IPS-15b (cell line): ENCODE results near the gene RNASE8.

Source experiments
- H3K27me3 ChIP-seq: one replicate; pipeline ENCODE4 v1.6.1; 2013; ENCODE audit warnings: low read length; ENCODE audit not compliant: control insufficient read depth, insufficient read depth
- H3K36me3 ChIP-seq: one replicate; pipeline ENCODE4 v1.6.1; 2013; ENCODE audit warnings: low read length; ENCODE audit not compliant: control insufficient read depth, insufficient read depth
- H3K4me1 ChIP-seq: one replicate; pipeline ENCODE4 v1.6.1; 2013; ENCODE audit warnings: mild to moderate bottlenecking, low read length; ENCODE audit not compliant: control insufficient read depth, insufficient read depth
- H3K4me3 ChIP-seq: one replicate; pipeline ENCODE4 v1.5.1; 2013; ENCODE audit warnings: low read depth, low read length
- H3K9ac ChIP-seq: one replicate; pipeline ENCODE4 v1.6.1; 2013; ENCODE audit warnings: low read depth, mild to moderate bottlenecking, low read length
- H3K9me3 ChIP-seq: one replicate; pipeline ENCODE4 v1.6.1; 2013; ENCODE audit warnings: mild to moderate bottlenecking, low read length; ENCODE audit not compliant: control insufficient read depth, insufficient read depth

RNASE8 gene

DNA sequence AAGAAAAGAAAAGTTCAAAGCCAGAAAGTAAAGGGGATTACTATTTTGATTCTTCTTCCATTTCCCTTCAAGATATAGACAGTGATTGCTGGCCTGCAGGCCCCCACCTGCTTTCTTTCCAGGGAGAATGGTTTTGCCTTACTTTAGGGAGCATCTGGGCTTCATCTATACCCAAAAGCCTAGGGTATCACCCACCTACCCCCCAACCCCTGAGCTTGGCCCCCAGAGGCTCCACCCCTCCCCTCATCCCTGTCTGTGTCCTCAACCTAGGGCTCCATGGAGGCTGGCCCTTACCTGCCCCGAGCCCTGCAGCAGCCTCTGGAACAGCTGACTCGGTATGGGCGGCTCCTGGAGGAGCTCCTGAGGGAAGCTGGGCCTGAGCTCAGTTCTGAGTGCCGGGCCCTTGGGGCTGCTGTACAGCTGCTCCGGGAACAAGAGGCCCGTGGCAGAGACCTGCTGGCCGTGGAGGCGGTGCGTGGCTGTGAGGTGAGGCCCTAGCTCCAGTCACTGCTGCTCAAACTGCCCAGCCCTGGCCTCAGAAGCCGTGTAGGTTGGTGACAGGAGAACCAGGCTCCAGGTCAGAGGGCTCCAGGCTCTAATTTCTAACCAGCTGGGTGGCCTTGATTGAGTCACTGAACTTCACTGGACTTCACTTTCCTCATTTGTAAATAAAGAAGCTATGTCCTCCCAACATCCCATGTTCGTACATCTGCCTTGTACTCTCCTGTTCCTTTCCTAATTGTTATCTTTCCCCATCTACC is 26.1 kb downstream of the RNASE8 start:
- Histone ChIP-seq H3K9ac (no peak overlapping the region), H3K36me3 (peaks cover 22% of the 10 kb centered on the region), H3K4me1 (peaks cover 3% of the 10 kb centered on the region), H3K9me3 (no peaks in the 10 kb centered on the region), H3K4me3 (no peak overlapping the region), H3K27me3 (no peaks in the 10 kb centered on the region)

DNA sequence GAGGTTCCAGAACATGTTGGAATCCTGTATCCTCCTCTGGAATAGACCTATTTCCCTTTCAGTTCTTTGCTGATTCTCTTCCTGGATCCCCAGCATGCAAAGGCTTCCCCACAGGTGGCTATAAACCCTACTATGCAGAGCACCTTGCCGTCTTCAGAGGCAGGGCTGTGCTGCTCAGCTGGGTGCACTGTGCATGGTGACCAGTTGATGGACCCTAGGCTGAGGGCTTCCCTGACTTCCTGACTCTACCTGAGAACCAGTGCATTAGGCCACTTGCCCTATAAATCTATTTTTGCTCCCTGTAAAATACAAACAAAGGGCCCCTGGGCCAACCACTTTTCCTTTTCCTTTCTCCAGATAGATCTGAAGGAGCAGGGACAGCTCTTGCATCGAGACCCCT is 26.8 kb downstream of the RNASE8 start:
- Histone ChIP-seq H3K4me3 (no peak overlapping the region), H3K27me3 (no peaks in the 10 kb centered on the region), H3K36me3 (peaks cover 19% of the 10 kb centered on the region), H3K4me1 (peaks cover 3% of the 10 kb centered on the region), H3K9me3 (no peaks in the 10 kb centered on the region), H3K9ac (no peak overlapping the region)

DNA sequence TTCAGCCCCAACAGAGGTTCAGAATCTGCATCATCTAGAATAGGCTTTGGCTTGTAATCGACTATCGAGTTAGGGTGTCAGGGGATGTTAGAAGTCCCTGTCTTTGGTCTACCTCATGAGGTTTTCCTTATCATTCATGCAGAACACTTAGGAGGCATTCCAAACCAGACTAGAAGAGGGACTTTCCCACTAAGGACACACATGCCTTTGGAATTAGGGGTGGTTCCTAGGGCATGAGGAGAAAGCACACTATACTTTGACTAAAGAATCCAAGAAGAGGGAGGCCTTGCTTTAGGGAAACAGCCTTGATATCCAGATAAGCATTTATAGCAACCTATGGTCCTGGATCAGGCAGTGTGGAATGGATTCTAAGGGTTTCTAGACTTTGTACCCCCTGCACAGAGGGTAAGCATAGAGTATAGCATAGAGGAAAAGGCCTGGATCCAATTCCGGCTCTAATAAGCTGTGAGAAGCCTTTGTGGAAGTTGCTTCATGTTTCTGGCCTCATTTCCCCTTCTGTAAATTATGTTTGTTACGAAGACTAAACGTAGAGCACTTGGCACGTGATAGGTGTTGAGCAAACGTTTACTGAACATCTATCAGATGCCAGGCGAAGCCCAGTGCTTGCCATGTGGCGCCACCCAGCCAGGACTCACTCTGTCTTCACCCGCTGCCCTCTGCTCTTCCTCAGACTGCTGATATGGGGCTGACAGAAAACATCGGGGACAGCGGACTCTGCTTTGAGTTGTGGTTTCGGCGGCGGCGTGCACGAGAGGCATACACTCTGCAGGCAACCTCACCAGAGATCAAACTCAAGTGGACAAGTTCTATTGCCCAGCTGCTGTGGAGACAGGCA is 27.6 kb downstream of the RNASE8 start:
- Histone ChIP-seq H3K9me3 (no peaks in the 10 kb centered on the region), H3K27me3 (no peaks in the 10 kb centered on the region), H3K36me3 (peaks cover 23% of the 10 kb centered on the region), H3K4me3 (no peak overlapping the region), H3K4me1 (peaks cover 3% of the 10 kb centered on the region), H3K9ac (no peak overlapping the region)

DNA sequence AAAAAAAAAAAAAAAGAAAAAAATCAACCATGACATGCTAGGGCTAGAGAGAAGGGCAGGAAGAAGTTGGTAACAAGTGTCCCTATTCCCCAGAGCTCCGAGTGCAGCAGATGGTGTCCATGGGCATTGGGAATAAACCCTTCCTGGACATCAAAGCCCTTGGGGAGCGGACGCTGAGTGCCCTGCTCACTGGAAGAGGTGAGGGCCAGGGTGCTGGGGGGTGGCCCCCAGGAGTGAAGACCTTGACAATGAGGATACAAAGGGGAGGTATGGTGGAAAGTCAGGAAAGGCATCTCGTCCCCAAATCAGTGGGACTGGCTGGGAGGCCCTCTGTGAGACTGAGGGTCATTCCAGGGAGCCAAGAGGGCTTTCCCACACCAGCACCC is 29.3 kb downstream of the RNASE8 start:
- H3K4me1 ChIP-seq: peaks cover 3% of the 10 kb centered on the region
- no peak overlapping the region for H3K9ac ChIP-seq
- no peak overlapping the region for H3K4me3 ChIP-seq
- no peaks in the 10 kb centered on the region for H3K9me3 ChIP-seq
- peaks cover 35% of the 10 kb centered on the region for H3K36me3 ChIP-seq
- H3K27me3 ChIP-seq: no peaks in the 10 kb centered on the region

DNA sequence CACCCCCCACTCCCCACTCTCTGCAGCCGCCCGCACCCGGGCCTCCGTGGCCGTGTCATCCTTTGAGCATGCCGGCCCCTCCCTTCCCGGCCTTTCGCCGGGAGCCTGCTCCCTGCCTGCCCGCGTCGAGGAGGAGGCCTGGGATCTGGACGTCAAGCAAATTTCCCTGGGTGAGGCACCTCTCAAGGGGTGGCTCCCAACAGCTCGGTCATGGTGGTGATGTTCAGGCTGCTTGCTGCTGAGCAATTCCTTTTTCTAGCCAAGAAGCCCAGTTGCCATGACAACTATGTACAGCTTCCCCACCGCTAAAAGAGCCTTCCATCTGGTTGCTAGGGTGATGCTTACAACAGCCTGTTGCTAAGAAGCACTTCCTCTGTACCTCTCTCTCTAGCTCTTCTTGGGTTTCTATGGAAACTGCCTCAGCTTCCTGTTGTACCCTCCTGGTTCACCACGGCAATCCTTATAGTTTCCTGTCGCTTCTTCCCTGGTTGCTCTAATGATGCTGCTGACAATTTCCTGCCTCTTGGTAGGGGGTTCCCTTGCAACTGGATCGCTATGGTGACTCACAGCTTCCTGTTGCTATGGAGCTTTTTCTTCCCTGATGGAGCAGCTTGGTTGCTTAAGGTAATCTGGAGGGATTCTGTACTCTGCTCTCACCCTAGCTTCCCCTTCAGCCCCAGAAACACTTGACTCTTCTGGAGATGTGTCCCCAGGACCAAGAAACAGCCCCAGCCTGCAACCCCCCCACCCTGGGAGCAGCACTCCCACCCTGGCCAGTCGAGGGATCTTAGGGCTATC is 29.9 kb downstream of the RNASE8 start:
- Histone ChIP-seq H3K27me3 (no peaks in the 10 kb centered on the region), H3K4me1 (peaks cover 3% of the 10 kb centered on the region), H3K9ac (no peak overlapping the region), H3K36me3 (peaks cover 40% of the 10 kb centered on the region), H3K9me3 (no peaks in the 10 kb centered on the region), H3K4me3 (no peak overlapping the region)

DNA sequence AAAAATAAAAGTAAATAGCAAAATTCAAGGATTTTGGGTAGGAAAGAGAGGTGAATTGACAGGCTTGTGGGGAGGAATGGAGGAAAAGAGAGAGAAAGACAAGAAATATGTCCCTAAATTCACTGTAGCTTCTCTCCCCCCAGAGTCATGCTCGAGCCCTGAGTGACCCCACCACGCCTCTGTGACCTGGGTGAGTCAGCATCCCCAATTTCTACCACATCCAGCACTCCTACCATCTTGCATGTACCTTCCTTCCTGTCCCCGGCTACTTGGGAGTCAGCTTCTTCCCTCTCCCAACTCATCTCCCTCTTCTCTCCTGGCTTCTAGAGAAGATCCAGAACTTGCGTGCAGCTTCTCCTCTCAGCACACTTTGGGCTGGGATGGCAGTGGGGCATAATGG is 31.1 kb downstream of the RNASE8 start:
- Histone ChIP-seq H3K9me3 (no peaks in the 10 kb centered on the region), H3K27me3 (no peaks in the 10 kb centered on the region), H3K4me3 (no peak overlapping the region), H3K36me3 (peaks cover 43% of the 10 kb centered on the region), H3K9ac (no peak overlapping the region), H3K4me1 (peaks cover 12% of the 10 kb centered on the region)

DNA sequence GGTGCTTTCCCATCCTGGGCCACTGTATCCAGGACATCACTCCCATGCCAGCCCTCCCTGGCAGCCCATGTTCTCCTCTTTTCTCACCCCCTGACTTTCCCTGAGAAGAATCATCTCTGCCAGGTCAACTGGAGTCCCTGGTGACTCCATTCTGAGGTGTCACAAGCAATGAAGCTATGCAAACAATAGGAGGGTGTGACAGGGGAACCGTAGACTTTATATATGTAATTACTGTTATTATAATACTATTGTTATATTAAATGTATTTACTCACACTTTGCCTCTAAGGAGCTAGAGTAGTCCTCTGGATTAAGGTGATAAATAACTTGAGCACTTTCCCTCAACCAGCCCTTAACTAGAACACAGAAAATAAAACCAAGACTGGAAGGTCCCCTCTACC is 31.6 kb downstream of the RNASE8 start:
- peaks cover 43% of the 10 kb centered on the region for H3K36me3 ChIP-seq
- H3K27me3 ChIP-seq: no peaks in the 10 kb centered on the region
- no peaks in the 10 kb centered on the region for H3K9me3 ChIP-seq
- peaks cover 15% of the 10 kb centered on the region for H3K4me1 ChIP-seq
- no peak overlapping the region for H3K9ac ChIP-seq
- H3K4me3 ChIP-seq: no peak overlapping the region

DNA sequence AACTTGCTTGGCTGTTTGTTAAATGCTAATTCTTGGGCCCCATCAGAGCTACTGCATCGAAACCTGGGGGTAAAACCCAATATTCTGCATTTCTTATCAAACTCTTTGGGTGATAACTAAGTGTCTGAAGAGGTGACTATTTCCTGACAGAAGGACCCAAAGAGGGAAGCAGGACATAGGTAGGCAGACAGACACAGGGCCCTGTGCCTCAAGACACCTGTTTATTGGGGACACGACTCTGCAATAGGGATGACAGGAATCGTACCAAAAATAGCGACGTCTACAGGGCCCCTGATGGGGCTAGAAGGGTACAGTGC is 32.2 kb downstream of the RNASE8 start:
- no peak overlapping the region for H3K9ac ChIP-seq
- peaks cover 43% of the 10 kb centered on the region for H3K36me3 ChIP-seq
- no peaks in the 10 kb centered on the region for H3K27me3 ChIP-seq
- H3K4me3 ChIP-seq: no peak overlapping the region
- no peaks in the 10 kb centered on the region for H3K9me3 ChIP-seq
- peaks cover 17% of the 10 kb centered on the region for H3K4me1 ChIP-seq

DNA sequence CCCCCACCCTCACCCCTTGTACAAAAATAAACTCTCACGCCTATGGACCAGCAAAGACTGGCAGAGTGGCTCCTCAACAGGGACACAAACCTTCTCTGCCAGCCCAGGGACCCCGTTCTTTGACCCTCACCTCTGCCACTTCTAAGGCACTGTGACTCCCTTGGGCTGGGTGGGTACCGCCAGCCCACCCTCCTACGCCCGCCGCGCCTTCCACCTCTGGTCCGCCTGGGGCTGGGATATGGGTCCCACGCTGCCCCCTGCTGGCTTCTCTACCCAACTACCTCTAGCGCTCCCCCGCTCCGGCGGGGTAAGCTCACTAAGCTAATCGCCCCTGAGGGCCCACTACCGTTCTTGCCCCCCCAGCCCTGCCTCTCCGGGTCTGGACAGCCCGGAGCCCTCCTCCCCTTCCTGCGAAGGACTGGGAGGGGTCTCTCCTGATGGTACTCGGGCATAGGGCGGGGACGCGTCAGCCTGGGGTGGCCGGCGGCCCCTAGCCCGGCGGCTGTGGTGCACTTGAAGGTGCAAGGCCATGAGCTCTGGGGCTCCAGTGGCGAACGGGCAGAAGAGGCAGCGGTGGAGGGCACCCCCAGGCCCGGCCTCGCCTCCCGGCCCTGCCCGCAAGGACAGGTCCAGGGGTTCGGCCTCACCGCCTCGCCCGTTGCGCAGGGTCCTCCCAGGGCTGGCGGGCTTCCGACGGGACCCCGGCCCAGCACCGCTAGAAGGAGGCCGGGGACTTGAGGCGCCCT is 32.7 kb downstream of the RNASE8 start:
- H3K9ac ChIP-seq: no peak overlapping the region
- H3K27me3 ChIP-seq: no peaks in the 10 kb centered on the region
- H3K4me1 ChIP-seq: peaks cover 22% of the 10 kb centered on the region
- H3K36me3 ChIP-seq: peaks cover 40% of the 10 kb centered on the region
- H3K9me3 ChIP-seq: no peaks in the 10 kb centered on the region
- H3K4me3 ChIP-seq: no peak overlapping the region

DNA sequence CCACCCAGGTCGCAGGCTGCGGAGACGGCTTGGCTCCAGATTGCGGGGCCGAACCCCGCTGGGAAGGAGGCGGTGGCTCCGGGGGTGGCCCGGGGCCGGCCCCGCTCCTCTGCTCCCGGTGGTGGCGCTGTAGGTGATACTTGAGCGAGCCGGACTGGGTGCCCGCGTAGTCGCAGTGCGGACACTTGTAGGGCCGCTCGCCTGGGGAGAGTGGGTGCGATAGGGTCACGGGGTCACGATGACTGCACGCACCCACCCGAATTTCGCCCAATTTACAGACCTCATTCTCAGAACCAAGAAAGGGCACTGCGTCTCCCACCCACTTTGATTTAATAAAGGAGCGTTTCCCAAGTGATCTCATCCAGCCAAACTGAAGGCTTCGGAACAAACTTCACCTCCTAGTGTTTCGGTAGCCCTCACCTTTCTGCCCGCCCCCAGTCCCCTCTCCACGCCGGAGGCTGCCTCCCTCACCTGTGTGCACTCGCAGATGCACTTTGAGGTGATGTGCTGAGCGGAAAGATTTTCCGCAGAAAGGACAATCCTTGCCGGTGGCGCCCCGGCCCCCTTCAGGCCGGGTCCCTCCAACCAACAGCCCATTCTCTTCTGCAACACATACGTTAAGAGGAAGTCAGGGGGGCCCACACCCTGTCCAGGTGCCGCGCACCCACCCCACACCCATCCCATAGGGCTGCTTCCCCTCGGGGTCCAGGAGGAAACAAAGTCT is 33.5 kb downstream of the RNASE8 start:
- H3K9ac ChIP-seq: no peak overlapping the region
- H3K4me1 ChIP-seq: peaks cover 28% of the 10 kb centered on the region
- no peaks in the 10 kb centered on the region for H3K27me3 ChIP-seq
- peaks cover 36% of the 10 kb centered on the region for H3K36me3 ChIP-seq
- no peak overlapping the region for H3K4me3 ChIP-seq
- H3K9me3 ChIP-seq: no peaks in the 10 kb centered on the region

DNA sequence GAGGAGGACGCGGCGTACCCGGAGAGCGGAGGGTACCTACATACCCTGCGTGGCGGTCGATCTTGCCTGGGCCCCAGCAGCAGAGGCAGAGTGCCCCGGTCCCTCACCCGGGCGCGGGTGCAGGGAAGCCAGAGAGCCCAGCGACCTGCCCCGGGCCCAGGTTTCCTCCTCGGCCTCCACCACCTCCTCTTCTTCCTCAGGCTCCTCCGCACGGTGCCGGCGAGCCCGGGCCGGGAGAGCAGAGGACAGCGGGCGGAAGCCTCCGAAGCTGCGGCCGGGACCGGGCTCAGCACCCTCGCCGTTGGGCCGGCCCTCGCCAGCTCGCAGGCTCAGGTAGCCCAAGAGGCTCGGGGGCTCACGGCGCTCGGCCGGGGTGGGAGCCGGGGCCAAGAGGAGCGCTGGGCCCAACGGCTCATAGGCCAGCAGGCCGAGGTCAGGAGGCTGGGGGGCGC is 34.2 kb downstream of the RNASE8 start:
- no peaks in the 10 kb centered on the region for H3K27me3 ChIP-seq
- H3K4me1 ChIP-seq: peaks cover 36% of the 10 kb centered on the region
- no peaks in the 10 kb centered on the region for H3K9me3 ChIP-seq
- no peak overlapping the region for H3K4me3 ChIP-seq
- H3K9ac ChIP-seq: no peak overlapping the region
- peaks cover 34% of the 10 kb centered on the region for H3K36me3 ChIP-seq
